ENCODE measurements around the gene ALKBH8.
"Not testable (repeated sequence)": the region's sequence is repeated elsewhere in the genome, so short reads cannot be mapped to it uniquely, and the experiment has no call there.

The ALKBH8 gene

DNA sequence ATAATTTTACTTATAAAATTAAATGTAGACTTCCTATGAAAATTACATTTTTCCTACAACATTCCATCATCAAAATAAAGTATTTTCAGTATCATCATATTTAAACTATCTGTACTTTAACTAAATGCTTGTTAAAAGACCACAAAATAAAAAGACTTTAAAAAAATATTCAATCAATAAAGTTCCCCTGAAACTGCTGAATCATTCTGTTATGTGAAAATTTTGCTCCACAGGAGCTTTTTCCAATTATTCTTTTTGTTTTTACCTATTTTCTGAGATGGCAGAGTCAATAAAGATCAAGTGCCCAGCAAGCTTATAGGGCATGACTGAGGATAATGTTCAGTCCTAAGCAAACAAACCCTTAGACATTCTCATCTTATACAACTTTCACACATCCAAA, 27.3 kb downstream of the ALKBH8 start:
- no peak for DNase-seq
- intact Hi-C loops (cut with DNase I) = no loop called here

DNA sequence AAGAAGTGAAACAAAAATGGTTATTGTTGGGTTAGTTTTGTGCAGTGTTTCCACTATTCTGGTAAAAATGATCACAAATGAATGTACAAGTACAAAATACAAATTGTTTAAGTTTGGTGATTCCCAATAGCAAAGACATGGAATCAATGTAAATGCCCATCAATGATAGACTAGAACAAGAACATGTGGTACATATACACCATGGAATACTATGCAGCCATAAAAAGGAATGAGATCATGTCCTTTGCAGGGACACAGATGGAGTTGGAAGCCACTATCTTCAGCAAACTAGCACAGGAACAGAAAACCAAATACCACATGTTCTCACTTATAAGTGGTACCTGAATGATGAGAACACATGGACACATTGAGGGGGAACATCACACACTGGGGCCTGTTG, 28.4 kb downstream of the ALKBH8 start:
- DNase-seq; intact Hi-C loops (cut with DNase I): not testable (repeated sequence)

DNA sequence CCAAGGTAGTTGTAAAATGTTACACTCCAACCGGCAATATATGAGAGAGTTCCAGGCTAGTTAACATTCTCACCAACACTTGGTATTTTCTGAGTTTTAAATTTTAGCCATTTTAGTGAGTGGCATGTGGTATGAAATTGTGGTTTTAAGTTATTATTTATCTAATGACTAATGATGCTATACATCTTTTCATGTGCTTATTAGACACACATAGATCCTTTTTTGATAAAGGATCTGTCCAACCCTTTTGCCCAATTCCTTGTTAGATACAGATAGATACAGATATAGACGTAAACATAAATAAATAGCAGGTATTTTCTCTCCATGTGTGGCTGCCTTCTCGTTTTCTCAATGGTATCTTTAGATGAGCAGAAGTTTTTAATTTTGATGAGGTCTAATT, 39.3 kb downstream of the ALKBH8 start:
- intact Hi-C loops (cut with DNase I) = no loop called here
- DNase-seq = no peak

DNA sequence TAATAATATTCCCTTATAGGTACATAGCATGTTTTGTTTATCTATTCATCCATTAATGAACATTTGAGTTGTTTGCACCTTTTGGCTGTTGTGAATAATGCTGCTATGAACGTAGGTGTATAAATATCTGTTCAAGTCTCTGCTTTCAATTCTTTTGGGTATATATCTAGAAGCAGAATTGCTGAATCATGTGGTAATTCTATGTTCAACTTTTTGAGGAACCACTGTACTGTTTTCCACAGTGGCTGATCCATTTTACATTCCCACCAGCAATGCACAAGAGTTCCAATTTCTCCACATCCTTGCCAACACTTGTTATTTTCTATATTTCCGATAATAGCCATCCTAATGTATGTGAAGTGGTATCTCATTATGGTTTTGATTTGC, 56.7 kb downstream of the ALKBH8 start:
- intact Hi-C loops (cut with DNase I) = no loop called here
- DNase-seq = no peak

DNA sequence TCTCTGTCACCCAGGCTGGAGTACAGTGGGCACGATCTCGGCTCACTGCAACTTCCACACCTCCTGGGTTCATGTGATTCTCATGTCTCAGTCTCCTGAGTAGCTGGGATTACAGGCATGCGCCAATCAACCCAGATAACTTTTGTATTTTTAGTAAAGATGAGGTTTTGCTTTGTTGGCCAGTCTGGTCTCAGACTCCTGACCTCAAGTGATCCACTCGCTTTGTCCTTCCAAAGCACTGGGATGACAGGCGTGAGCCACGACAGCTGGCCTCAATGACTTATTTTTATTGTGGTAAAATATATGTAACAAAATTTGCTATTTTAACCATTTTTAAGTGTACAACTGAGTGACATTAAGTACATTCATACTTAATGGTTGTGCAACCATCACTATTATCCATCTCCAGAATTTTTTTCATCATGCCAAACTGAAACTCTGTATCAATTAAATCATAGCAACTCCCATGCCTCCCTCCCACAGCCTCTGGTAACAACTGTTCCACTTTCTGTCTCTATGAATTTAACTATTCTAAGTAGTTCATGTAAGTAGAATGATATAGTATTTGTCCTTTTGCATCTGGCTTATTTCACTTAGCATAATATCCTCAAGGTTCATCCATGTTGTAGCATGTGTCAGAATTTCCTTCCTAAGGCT, 57.2 kb downstream of the ALKBH8 start:
- peak in 15 of 42 donors; percentile 6 to 57 (median 18) for DNase-seq
- intact Hi-C loops (cut with DNase I) = no loop called here

DNA sequence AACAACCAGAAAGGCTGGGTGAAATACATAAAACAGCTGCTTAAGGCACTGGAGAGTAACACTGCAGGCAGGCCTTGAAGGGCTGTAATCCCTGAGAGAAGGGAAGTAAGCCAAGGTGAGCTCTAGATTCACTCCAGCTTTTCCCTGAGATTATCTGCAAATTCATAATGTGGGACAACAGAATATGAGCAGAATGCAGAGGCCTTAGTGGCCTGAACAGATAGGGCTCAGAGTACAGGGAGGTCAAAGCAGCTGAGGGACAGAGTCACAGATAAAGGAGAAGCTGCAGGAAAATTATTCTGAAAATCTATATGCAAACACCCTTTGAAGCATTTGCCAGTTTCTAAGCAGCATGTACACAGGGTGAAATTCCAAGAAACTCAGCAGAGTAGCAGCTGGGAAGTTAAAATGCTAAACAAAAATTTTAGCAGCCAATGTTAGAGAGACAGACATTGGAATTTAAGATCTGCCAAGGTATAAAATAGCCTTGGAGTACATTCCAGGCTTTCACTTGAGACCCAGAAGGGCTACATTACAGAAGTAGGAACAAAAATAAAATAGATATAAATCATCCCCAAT, 59.8 kb downstream of the ALKBH8 start:
- no peak for DNase-seq

DNA sequence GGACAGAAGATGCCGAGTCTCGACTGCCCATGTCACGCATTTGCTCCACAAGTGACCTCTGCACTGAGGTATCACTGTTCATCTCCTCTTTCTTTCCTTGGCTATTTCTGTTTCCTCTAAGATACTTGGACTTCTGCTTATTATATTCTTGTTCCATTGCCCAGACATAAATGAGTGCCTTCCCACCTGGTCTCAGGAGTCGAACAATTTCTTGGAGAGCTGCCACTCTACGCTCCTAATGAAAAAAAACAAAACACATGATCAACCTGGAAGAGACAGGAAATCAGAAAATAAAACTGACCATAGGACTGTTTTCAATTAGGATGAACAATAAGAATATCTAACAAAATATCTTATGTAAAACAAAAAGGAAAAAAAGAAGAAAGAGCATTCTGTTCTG, 60.6 kb downstream of the ALKBH8 start:
- intact Hi-C loops (cut with DNase I) = no loop called here
- DNase-seq = no peak

More for the DNA sequence above, 59.8 kb downstream of the ALKBH8 start:
- intact Hi-C loops (cut with DNase I) = no loop called here

DNA sequence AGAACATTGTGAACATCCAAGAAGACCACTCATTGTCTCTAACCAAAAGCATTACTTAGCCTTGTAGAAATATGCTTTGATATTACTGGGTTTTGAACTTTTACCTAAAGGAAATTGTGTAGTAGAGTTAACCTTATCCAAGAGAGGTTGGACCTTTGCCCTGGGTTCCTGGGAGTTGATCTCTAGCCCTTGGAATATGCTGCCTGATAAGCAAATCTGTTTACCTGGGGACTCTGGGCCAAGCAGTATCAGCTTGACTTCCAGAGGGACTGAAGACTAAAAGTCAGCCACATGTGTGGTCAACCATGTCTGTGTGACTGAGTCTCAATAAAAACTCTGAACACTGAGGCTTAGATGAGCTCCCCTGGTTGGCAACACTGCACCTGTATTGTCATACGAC, 63.8 kb downstream of the ALKBH8 start:
- intact Hi-C loops (cut with DNase I) = no loop called here

DNA sequence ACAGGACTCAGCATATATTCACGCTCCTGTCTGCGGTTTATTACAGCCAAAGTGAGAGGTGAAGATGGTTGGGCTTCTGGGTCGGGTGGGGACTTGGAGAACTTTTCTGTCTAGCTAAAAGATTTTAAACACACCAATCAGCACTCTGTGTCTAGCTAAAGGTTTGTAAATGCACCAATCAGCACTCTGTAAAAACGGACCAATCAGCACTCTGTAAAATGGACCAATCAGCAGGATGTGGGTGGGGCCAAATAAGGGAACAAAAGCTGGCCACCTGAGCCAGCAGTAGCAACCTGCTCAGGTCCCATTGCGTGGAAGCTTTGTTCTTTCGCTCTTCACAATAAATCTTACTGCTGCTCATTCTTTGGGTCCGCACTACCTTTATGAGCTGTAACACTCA, 68.2 kb downstream of the ALKBH8 start:
- not testable (repeated sequence) for DNase-seq

More for the DNA sequence above, 63.8 kb downstream of the ALKBH8 start:
- DNase-seq = no peak

DNA sequence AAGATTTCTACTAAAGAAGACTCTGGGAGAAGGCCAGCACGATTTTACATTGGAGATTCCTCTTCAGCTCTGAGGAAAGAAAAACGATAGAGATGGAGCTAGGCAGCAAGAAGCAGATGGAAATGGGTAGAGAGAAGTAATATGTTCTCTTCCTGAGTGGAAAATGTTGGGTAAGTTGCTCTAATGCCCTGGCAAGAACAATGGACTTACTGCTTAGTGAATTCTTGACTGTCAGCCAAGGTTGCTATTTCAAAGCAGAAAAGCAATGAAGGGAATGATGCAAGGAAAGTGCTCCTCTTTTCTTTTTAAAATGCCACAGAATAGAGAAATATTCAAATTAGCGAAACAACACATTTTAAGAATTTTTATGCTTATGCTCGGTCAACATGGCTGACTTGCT, 69.5 kb downstream of the ALKBH8 start:
- intact Hi-C loops (cut with DNase I) = no loop called here
- no peak for DNase-seq

More for the DNA sequence above, 68.2 kb downstream of the ALKBH8 start:
- intact Hi-C loops (cut with DNase I) = not testable (repeated sequence)

DNA sequence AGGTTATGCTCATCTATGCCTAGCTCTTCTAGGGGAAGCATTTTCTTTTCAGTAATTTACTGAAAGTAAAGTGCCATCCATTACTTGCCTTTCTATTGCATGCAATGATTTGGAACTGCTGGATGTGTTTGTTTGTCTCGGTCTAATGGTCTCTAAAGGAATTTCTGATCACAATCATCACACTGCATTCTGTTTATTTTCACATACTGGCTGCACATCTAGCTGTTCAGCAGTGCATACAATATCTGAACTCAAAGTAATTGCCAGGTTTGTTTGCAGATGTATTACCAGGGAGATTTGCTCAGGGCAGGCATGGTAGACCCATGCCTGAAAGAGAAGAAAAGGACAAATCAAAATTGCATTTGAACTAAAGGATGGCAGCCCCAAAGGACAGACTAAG, 71.5 kb downstream of the ALKBH8 start:
- intact Hi-C loops (cut with DNase I) = no loop called here
- DNase-seq = no peak

DNA sequence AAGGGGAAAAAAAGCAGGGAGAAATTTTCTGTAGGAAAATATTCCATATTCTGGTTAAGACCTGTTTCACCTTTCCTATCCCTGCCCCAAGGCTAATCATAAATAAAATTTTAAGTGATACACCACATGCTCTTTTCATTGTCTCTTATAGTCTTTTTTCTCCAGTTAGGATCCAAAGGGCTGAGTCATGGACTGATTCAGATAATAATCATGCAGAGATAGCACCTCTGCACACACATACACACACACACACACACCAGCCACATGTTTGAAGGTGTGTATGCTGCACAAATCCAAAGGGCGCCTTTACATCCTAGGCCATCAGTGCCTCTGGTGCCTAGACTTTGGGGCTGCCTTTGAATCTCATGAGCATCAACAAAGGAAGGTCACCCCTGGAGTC, 72.4 kb downstream of the ALKBH8 start:
- intact Hi-C loops (cut with DNase I) = no loop called here
- DNase-seq = no peak

DNA sequence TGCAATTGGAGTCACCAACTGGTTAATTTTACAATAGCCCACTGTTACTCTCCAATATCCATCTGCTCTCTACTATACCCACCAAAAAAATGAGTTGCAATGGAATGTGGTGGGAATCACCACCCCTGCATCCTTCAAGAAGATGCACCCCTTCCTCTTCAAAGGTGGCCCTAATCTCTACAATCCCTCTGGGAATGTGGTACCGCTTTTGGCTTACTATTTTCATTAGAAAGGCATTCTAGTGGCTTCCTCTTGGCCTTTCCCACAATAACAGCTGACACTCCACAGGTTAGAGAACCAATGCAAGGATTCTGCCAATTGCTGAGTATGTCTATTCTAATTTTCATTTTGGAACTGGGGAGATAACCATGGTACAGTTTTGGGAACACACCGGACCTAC, 74.7 kb downstream of the ALKBH8 start:
- intact Hi-C loops (cut with DNase I) = no loop called here

DNA sequence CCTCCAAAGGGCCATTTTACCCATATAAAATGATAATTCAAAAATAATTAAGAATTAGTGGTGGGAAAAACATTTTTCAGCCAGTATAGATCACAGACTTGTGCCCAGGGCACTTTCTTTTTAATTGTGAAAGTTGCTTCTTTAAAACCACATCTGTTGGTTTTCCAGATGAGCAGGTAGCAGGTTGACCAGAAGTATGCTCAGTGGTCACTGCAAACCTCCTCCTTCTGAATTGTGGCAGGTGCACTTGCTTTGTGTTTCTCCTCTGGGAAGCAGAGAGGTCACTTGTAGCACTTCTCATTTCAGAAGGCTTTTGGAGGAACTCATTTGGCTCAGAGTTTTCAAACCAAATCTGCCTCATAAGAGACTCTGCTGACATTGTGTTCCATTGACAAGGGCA, 83.3 kb downstream of the ALKBH8 start:
- intact Hi-C loops (cut with DNase I) = no loop called here
- DNase-seq = no peak

More for the DNA sequence above, 74.7 kb downstream of the ALKBH8 start:
- DNase-seq = no peak

DNA sequence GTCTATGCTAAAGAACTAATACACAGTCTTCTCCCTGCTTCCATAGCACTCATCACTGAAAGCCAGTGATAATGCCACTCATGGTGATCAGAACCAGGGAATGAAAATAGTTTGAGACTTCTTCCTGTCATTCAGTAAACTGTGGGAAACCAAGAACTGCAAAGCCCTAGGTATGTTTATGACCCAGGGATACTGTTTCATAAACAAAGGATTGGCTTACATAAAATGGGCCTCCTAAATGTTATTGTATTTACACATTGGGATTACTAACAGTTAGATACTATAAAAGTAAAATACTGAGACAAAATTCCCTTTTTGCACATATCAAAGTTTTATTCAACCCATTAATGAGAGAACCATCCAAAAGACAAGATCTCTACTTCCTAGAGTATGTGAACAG, 86.6 kb downstream of the ALKBH8 start:
- intact Hi-C loops (cut with DNase I) = no loop called here
- no peak for DNase-seq

DNA sequence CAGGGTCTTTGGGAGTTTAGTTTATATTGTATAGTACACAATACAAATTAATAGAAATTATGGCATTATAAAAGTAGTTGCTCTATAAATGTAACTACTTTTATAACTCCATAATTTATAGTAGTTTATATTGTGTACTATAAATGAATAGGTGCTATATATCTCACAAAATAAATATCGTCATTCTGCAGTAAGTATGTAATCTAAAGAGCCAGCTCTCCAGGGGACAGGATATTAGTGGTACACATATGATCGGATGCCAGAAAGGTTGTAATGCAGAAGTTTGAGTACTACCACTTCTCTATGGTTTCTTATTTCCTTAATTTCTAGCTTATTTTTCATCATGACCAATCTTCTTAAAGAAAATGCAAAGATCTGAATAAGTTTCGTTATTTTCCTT, 87.7 kb downstream of the ALKBH8 start:
- DNase-seq = no peak
- intact Hi-C loops (cut with DNase I) = no loop called here

DNA sequence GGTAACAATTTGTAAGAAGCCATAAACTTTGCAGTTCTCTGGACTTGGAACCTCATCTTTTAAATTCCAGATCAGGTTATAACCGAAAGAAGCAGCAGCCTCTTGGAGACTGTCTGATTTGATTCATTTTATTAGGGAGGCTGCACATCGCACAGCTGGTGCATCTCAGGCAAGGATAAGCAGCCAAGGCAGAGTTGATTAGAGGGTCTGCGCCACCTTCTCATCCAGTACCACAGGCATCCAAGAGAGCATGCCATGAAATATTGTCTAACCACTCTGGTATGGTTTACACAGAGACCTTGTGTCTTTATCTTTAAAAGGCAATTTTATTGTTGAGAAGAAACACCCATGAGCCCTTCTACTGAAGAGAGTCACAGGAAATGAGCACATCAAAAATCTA, 91.7 kb downstream of the ALKBH8 start:
- intact Hi-C loops (cut with DNase I) = no loop called here

DNA sequence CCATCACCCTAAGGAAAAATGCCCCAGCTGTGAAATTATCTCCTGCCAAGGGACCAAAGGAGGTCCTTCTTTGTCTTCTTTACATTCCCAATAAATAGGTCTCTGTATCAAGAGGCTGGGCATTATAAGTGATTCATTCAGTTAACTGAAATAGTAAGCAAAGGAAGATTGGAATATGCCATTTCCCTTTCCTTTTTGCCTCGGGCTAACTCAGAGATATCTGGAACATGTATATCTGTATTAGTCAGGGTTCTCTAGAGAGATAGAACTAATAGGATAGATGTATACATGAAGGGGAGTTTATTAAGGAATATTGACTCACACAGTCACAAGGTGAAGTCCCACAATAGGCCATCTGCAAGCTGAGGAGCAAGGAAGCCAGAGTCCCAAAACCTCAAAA, 92.6 kb downstream of the ALKBH8 start:
- intact Hi-C loops (cut with DNase I) = no loop called here

More for the DNA sequence above, 91.7 kb downstream of the ALKBH8 start:
- no peak for DNase-seq

DNA sequence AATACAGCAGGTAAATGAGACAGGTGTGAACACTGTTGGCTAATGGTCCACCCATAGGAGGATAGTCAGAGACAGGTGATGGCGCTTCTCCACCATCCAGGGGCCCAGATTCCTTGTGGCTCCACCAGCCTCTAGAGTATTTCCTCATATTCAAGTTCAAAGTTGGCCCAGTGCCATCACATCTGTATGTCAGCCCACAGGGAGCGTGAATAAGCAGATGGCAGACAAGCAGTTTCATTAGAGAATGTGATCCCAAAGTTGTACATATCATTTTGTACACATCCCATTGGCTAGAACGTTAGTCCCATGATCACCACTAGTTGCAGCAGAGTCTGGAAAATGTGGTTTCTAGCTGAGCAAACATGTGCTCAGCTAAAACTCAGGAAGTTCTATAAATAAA, 96.9 kb downstream of the ALKBH8 start:
- DNase-seq = no peak
- intact Hi-C loops (cut with DNase I) = no loop called here

More for the DNA sequence above, 92.6 kb downstream of the ALKBH8 start:
- no peak for DNase-seq

DNA sequence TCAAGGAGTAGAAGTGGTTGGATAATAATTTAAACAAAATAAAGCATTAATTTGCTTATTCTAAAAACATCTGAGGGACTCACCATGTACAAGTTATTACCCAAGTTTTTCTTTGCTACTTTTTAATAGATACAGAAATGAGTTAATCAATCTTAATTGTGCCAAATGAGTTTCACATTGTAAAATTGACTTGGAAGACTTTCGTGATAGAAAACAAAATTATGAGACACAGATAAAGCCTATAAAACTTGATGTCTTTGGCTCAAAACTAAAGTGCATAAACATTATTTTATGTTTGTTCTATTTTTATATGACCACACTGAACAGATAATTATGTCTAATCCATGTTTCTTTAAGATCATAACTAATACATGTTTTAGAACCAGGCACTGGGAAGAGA, 97.8 kb downstream of the ALKBH8 start:
- DNase-seq = no peak
- intact Hi-C loops (cut with DNase I) = no loop called here

DNA sequence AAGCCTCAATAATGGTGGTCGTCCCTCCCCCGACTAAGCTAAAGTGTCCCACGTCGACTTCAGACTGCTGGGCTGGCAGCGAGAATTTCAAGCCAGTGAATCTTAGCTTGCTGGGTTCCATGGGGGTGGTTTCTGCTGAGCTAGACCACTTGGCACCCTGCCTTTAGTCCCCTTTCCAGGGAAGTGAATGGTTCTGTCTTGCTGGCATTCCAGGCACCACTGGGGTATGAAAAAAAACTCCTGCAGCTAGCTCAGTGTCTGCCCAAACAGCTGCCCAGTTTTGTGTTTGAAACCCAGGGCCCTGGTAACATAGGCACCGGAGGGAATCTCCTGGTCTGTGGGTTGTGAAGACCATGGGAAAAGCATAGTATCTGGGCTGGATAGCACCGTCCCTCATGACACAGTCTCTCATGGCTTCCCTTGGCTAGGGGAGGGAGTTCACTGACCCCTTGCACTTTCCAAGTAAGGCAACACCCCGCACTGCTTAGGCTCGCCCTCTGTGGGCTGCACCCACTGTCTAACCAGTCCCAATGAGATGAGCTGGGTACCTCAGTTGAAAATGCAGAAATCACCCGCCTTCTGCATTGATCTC, 99.2 kb downstream of the ALKBH8 start:
- intact Hi-C loops (cut with DNase I); DNase-seq: not testable (repeated sequence)
